HepG2 (cell line): ENCODE data around the gene UTS2R. TPM values are rescaled to one million over a fixed set of nuclear protein-coding genes. Genes with fewer than 3 reads are reported as not detected.

Experiments
- AKAP8 ChIP-seq: sonication (generic); formaldehyde crosslinking; IDR thresholded peaks from 2 replicates; pipeline ENCODE4 v1.5.1; 2020; ENCODE audit warnings: mild to moderate bottlenecking, missing genetic modification reagents
- ESRRA ChIP-seq: sonication (generic); formaldehyde crosslinking; IDR thresholded peaks from 2 replicates; pipeline ENCODE4 v1.5.1; 2020; ENCODE audit warnings: mild to moderate bottlenecking, low read depth, missing genetic modification reagents
- GATA4 ChIP-seq: sonication (generic); IDR thresholded peaks from 2 replicates; pipeline ENCODE4 v1.6.1; 2016; ENCODE audit warnings: antibody characterized with exemption, low read depth, borderline replicate concordance
- HNRNPK ChIP-seq: fragments of 200-400 bp; formaldehyde crosslinking; IDR thresholded peaks from 2 replicates; pipeline ENCODE4 v1.6.1; 2018; ENCODE audit warnings: low read length, low read depth, moderate library complexity, mild to moderate bottlenecking; ENCODE audit not compliant: poor library complexity, severe bottlenecking
- NR1H2 ChIP-seq: sonication (generic); formaldehyde crosslinking; IDR thresholded peaks from 2 replicates; pipeline ENCODE4 v1.8.1; 2022; ENCODE audit warnings: low read depth, missing genetic modification reagents, borderline replicate concordance
- ONECUT2 ChIP-seq: sonication (generic); formaldehyde crosslinking; IDR thresholded peaks from 2 replicates; pipeline ENCODE4 v1.4.0; 2020; ENCODE audit warnings: missing genetic modification reagents
- PHB2 ChIP-seq: fragments of 450-650 bp; IDR thresholded peaks from 2 replicates; pipeline ENCODE4 v1.6.1; 2018; ENCODE audit not compliant: partially characterized antibody
- SRY ChIP-seq: sonication (generic); formaldehyde crosslinking; IDR thresholded peaks from 2 replicates; pipeline ENCODE4 v1.8.0; 2022; ENCODE audit warnings: mild to moderate bottlenecking, missing genetic modification reagents
- TOPORS ChIP-seq: sonication (generic); formaldehyde crosslinking; IDR thresholded peaks from 2 replicates; pipeline ENCODE4 v1.8.0; 2023; ENCODE audit warnings: mild to moderate bottlenecking, missing genetic modification reagents
- ZNF550 ChIP-seq: sonication (generic); formaldehyde crosslinking; IDR thresholded peaks from 2 replicates; pipeline ENCODE4 v1.4.0; 2020; ENCODE audit warnings: mild to moderate bottlenecking, missing genetic modification reagents, borderline replicate concordance
- ZNF616 ChIP-seq: sonication (generic); formaldehyde crosslinking; IDR thresholded peaks from 2 replicates; pipeline ENCODE4 v1.5.0; 2020; ENCODE audit warnings: low read depth, mild to moderate bottlenecking, missing genetic modification reagents
- ZNF841 ChIP-seq: sonication (generic); formaldehyde crosslinking; IDR thresholded peaks from 2 replicates; pipeline ENCODE4 v1.8.1; 2023; ENCODE audit warnings: missing genetic modification reagents, borderline replicate concordance
- polyA plus RNA-seq, 8 experiments: library from polyadenylated mRNA; depleted of rRNA in 3 of 8; stranded (reverse) in 7 of 8; unstranded in 1 of 8; fragments of >200 nt; fragmentation: Illumina TruSeq in 4 of 8; extraction: Trizol in 4 of 8; gene quantifications; 2 replicates each; pipeline versions ENCODE4 v1.2.1 to v1.2.3, GENCODE V29; 2011 to 2016; ENCODE audit warnings: low read depth in 4 of 8, missing spikeins in 1 of 8, mixed read lengths in 1 of 8; ENCODE audit not compliant: insufficient read depth in 1 of 8
- total RNA-seq, 5 experiments: library from RNA; depleted of rRNA; stranded (reverse); fragments of >200 nt; fragmentation: Illumina TruSeq; extraction: Trizol; gene quantifications; 2 replicates each; pipeline ENCODE4 v1.2.3, GENCODE V29; 2016; ENCODE audit warnings: low read depth in 1 of 5
- TF ChIP-seq, protein P1 (sequence below), 2 experiments: fragments of 450-650 bp in 1 of 2; sonication (generic) in 1 of 2; formaldehyde crosslinking in 1 of 2; IDR thresholded peaks; 2 replicates each; pipeline versions ENCODE4 v1.6.1 to v1.8.0; 2016 to 2022; ENCODE audit warnings: antibody characterized with exemption in 1 of 2, mild to moderate bottlenecking in 1 of 2, missing genetic modification reagents in 1 of 2
- TF ChIP-seq, protein P2 (sequence below): sonication (generic); formaldehyde crosslinking; IDR thresholded peaks from 2 replicates; pipeline ENCODE4 v1.4.0; 2020; ENCODE audit warnings: missing genetic modification reagents
- TF ChIP-seq, protein P3 (sequence below): sonication (generic); formaldehyde crosslinking; IDR thresholded peaks from 2 replicates; pipeline ENCODE4 v1.4.0; 2020; ENCODE audit warnings: mild to moderate bottlenecking, low read depth, missing genetic modification reagents

Gene UTS2R
- total and polyA plus RNA-seq, 2 of the 13 experiments (the other 11 are each of a cell fraction or from before 2014, with no cell fraction given), result 0.13 to 0.15 TPM

DNA sequence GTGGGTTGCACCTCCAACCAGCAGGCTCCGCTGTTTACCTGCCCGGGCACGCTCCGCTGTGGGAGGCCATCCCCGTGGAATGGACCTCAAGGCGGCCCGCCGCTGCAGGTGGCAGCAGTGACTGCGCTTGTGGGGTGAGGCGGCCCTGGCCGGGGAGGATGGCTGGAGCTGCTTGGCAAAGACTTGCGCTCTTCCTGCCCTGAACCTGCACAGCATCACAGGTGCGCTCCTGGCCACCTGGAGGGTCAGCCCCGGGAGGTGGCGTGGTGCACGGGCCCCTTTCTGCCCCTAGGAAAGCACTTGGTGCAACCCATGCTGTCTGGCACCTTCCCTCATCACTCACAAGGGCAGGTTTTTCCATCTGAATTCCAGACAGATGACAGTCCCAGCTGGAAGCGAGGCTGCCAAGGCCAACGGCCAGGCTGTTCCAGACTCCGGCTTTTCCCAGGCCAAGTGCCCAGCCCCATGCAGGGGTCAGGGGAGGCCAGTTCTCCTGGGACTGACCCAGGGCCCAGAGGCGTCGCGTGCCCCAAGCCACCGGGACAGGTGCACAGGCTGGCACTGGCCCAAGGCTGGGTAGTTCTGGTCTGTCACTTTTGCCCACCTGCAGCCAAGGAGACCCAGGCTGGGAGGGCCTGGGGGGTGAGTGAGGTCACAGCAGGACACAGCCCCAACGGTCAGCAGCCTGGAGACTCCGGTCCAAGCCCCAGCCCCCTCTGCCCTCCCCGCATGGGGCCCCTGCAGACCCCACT, 13.3 kb downstream of the UTS2R start (continued):
- TF ChIP-seq, protein P1, sequence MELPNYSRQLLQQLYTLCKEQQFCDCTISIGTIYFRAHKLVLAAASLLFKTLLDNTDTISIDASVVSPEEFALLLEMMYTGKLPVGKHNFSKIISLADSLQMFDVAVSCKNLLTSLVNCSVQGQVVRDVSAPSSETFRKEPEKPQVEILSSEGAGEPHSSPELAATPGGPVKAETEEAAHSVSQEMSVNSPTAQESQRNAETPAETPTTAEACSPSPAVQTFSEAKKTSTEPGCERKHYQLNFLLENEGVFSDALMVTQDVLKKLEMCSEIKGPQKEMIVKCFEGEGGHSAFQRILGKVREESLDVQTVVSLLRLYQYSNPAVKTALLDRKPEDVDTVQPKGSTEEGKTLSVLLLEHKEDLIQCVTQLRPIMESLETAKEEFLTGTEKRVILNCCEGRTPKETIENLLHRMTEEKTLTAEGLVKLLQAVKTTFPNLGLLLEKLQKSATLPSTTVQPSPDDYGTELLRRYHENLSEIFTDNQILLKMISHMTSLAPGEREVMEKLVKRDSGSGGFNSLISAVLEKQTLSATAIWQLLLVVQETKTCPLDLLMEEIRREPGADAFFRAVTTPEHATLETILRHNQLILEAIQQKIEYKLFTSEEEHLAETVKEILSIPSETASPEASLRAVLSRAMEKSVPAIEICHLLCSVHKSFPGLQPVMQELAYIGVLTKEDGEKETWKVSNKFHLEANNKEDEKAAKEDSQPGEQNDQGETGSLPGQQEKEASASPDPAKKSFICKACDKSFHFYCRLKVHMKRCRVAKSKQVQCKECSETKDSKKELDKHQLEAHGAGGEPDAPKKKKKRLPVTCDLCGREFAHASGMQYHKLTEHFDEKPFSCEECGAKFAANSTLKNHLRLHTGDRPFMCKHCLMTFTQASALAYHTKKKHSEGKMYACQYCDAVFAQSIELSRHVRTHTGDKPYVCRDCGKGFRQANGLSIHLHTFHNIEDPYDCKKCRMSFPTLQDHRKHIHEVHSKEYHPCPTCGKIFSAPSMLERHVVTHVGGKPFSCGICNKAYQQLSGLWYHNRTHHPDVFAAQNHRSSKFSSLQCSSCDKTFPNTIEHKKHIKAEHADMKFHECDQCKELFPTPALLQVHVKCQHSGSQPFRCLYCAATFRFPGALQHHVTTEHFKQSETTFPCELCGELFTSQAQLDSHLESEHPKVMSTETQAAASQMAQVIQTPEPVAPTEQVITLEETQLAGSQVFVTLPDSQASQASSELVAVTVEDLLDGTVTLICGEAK (IDR thresholded peaks at IDR 0.05), result no peak
- TF ChIP-seq, protein P1 (CRISPR knock-in tag; IDR thresholded peaks at IDR 0.05), result peak; percentile 16; the same call in 1 of the 2 replicates
- TF ChIP-seq SRY (CRISPR knock-in tag), result no peak
- TF ChIP-seq, protein P2, sequence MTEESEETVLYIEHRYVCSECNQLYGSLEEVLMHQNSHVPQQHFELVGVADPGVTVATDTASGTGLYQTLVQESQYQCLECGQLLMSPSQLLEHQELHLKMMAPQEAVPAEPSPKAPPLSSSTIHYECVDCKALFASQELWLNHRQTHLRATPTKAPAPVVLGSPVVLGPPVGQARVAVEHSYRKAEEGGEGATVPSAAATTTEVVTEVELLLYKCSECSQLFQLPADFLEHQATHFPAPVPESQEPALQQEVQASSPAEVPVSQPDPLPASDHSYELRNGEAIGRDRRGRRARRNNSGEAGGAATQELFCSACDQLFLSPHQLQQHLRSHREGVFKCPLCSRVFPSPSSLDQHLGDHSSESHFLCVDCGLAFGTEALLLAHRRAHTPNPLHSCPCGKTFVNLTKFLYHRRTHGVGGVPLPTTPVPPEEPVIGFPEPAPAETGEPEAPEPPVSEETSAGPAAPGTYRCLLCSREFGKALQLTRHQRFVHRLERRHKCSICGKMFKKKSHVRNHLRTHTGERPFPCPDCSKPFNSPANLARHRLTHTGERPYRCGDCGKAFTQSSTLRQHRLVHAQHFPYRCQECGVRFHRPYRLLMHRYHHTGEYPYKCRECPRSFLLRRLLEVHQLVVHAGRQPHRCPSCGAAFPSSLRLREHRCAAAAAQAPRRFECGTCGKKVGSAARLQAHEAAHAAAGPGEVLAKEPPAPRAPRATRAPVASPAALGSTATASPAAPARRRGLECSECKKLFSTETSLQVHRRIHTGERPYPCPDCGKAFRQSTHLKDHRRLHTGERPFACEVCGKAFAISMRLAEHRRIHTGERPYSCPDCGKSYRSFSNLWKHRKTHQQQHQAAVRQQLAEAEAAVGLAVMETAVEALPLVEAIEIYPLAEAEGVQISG (CRISPR knock-in tag), result peak; percentile 90
- TF ChIP-seq TOPORS (CRISPR knock-in tag), result peak; percentile 31; the same call in 1 of the 2 replicates
- no peak for TF ChIP-seq PHB2
- no peak for TF ChIP-seq NR1H2 (CRISPR knock-in tag)
- peak; percentile 74; the same call in 1 of the 2 replicates for TF ChIP-seq AKAP8 (CRISPR knock-in tag)
- no peak for TF ChIP-seq HNRNPK
- no peak for TF ChIP-seq ZNF616 (CRISPR knock-in tag)
- TF ChIP-seq ONECUT2 (CRISPR knock-in tag), result no peak
- TF ChIP-seq ZNF550, result no peak
- no peak for TF ChIP-seq ZNF841 (CRISPR knock-in tag)
- TF ChIP-seq GATA4, result no peak
- TF ChIP-seq, protein P3, sequence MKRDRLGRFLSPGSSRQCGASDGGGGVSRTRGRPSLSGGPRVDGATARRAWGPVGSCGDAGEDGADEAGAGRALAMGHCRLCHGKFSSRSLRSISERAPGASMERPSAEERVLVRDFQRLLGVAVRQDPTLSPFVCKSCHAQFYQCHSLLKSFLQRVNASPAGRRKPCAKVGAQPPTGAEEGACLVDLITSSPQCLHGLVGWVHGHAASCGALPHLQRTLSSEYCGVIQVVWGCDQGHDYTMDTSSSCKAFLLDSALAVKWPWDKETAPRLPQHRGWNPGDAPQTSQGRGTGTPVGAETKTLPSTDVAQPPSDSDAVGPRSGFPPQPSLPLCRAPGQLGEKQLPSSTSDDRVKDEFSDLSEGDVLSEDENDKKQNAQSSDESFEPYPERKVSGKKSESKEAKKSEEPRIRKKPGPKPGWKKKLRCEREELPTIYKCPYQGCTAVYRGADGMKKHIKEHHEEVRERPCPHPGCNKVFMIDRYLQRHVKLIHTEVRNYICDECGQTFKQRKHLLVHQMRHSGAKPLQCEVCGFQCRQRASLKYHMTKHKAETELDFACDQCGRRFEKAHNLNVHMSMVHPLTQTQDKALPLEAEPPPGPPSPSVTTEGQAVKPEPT, result no peak
- TF ChIP-seq ESRRA (CRISPR knock-in tag), result peak; percentile 79; the same call in 1 of the 2 replicates
